ENCODE data around the gene ACOT7. TPM values are rescaled to one million over a fixed set of nuclear protein-coding genes. Genes with fewer than 3 reads are reported as not detected.

ACOT7 gene
- total and polyA plus RNA-seq, 2 of the 13 experiments (the other 11 are each of a cell fraction or from before 2014, with no cell fraction given): 33.0 to 55.8 TPM

GRCh38 chr1:6280761-6281451 lies 112.7 kb downstream of the ACOT7 start (continued):
- TF ChIP-seq, protein P1, sequence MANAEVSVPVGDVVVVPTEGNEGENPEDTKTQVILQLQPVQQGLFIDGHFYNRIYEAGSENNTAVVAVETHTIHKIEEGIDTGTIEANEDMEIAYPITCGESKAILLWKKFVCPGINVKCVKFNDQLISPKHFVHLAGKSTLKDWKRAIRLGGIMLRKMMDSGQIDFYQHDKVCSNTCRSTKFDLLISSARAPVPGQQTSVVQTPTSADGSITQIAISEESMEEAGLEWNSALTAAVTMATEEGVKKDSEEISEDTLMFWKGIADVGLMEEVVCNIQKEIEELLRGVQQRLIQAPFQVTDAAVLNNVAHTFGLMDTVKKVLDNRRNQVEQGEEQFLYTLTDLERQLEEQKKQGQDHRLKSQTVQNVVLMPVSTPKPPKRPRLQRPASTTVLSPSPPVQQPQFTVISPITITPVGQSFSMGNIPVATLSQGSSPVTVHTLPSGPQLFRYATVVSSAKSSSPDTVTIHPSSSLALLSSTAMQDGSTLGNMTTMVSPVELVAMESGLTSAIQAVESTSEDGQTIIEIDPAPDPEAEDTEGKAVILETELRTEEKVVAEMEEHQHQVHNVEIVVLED (CRISPR knock-in tag; IDR thresholded peaks at IDR 0.05; ENCODE audit: borderline replicate concordance): no peak
- TF ChIP-seq ZNF891 (CRISPR knock-in tag; IDR thresholded peaks at IDR 0.05): 0 out of 2 replicates have a peak, but pooled peaks have one; percentile 17
- no peak for TF ChIP-seq PHF5A (CRISPR knock-in tag; IDR thresholded peaks at IDR 0.05; ENCODE audit: low read depth, unreplicated experiment)
- TF ChIP-seq MTA3 (CRISPR knock-in tag; IDR thresholded peaks at IDR 0.05): no peak
- TF ChIP-seq TCF12 (IDR thresholded peaks at IDR 0.05): no peak
- no peak for TF ChIP-seq TCF12 (CRISPR knock-in tag; IDR thresholded peaks at IDR 0.05)
- no peak for TF ChIP-seq ZNF350 (CRISPR knock-in tag; IDR thresholded peaks at IDR 0.05; ENCODE audit: borderline replicate concordance, low read depth)
- no peak for TF ChIP-seq ZNF605 (CRISPR knock-in tag; IDR thresholded peaks at IDR 0.05)
- no peak for TF ChIP-seq ELK4 (CRISPR knock-in tag; IDR thresholded peaks at IDR 0.05; ENCODE audit: borderline replicate concordance)
- TF ChIP-seq, protein P2, sequence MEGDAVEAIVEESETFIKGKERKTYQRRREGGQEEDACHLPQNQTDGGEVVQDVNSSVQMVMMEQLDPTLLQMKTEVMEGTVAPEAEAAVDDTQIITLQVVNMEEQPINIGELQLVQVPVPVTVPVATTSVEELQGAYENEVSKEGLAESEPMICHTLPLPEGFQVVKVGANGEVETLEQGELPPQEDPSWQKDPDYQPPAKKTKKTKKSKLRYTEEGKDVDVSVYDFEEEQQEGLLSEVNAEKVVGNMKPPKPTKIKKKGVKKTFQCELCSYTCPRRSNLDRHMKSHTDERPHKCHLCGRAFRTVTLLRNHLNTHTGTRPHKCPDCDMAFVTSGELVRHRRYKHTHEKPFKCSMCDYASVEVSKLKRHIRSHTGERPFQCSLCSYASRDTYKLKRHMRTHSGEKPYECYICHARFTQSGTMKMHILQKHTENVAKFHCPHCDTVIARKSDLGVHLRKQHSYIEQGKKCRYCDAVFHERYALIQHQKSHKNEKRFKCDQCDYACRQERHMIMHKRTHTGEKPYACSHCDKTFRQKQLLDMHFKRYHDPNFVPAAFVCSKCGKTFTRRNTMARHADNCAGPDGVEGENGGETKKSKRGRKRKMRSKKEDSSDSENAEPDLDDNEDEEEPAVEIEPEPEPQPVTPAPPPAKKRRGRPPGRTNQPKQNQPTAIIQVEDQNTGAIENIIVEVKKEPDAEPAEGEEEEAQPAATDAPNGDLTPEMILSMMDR (CRISPR knock-in tag; IDR thresholded peaks at IDR 0.05): peak; percentile 88
- TF ChIP-seq ZNF776 (CRISPR knock-in tag; IDR thresholded peaks at IDR 0.05): no peak
- TF ChIP-seq YEATS2 (CRISPR knock-in tag; IDR thresholded peaks at IDR 0.05; ENCODE audit: borderline replicate concordance): no peak
- no peak for TF ChIP-seq MYPOP (CRISPR knock-in tag; IDR thresholded peaks at IDR 0.05)
- TF ChIP-seq ZNF124 (CRISPR knock-in tag; IDR thresholded peaks at IDR 0.05): no peak
- TF ChIP-seq POLR2G (IDR thresholded peaks at IDR 0.05; ENCODE audit: low read depth, low read length): no peak
- TF ChIP-seq, protein P3, sequence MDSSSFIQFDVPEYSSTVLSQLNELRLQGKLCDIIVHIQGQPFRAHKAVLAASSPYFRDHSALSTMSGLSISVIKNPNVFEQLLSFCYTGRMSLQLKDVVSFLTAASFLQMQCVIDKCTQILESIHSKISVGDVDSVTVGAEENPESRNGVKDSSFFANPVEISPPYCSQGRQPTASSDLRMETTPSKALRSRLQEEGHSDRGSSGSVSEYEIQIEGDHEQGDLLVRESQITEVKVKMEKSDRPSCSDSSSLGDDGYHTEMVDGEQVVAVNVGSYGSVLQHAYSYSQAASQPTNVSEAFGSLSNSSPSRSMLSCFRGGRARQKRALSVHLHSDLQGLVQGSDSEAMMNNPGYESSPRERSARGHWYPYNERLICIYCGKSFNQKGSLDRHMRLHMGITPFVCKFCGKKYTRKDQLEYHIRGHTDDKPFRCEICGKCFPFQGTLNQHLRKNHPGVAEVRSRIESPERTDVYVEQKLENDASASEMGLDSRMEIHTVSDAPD (CRISPR knock-in tag; IDR thresholded peaks at IDR 0.05): 0 out of 2 replicates have a peak, but pooled peaks have one; percentile 52
- TF ChIP-seq XRCC5 (optimal IDR thresholded peaks at IDR 0.05; ENCODE audit: low read length): peak; percentile 45
- TF ChIP-seq IRX3 (CRISPR knock-in tag; IDR thresholded peaks at IDR 0.05; ENCODE audit: borderline replicate concordance, low read depth): no peak
- TF ChIP-seq TBL1XR1 (IDR thresholded peaks at IDR 0.05; ENCODE audit: borderline replicate concordance, low read length, partially characterized antibody): no peak
- no peak for TF ChIP-seq ZBTB20 (CRISPR knock-in tag; IDR thresholded peaks at IDR 0.05; ENCODE audit: borderline replicate concordance, low read depth)
- TF ChIP-seq PLRG1 (conservative IDR thresholded peaks at IDR 0.05): no peak
- 0 out of 2 replicates have a peak, but pooled peaks have one; percentile 31 for TF ChIP-seq ZNF225 (CRISPR knock-in tag; IDR thresholded peaks at IDR 0.05)
- no peak for TF ChIP-seq KMT2B (CRISPR knock-in tag; IDR thresholded peaks at IDR 0.05)
- peak; percentile 64 for TF ChIP-seq ZFY (CRISPR knock-in tag; IDR thresholded peaks at IDR 0.05)

Data from HepG2 (cell line).